ENCODE results near the gene RABAC1.

The RABAC1 gene

GRCh38 chr19:41935760-41936415 lies 23.2 kb downstream of the RABAC1 start:
- no peak overlapping the region for H3K27ac ChIP-seq
- TF ChIP-seq, protein P1, sequence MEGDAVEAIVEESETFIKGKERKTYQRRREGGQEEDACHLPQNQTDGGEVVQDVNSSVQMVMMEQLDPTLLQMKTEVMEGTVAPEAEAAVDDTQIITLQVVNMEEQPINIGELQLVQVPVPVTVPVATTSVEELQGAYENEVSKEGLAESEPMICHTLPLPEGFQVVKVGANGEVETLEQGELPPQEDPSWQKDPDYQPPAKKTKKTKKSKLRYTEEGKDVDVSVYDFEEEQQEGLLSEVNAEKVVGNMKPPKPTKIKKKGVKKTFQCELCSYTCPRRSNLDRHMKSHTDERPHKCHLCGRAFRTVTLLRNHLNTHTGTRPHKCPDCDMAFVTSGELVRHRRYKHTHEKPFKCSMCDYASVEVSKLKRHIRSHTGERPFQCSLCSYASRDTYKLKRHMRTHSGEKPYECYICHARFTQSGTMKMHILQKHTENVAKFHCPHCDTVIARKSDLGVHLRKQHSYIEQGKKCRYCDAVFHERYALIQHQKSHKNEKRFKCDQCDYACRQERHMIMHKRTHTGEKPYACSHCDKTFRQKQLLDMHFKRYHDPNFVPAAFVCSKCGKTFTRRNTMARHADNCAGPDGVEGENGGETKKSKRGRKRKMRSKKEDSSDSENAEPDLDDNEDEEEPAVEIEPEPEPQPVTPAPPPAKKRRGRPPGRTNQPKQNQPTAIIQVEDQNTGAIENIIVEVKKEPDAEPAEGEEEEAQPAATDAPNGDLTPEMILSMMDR (conservative IDR thresholded peaks at IDR 0.05), result no peak

GRCh38 chr19:41934849-41935374 lies 24.2 kb downstream of the RABAC1 start:
- no peak overlapping the region for H3K27ac ChIP-seq
- TF ChIP-seq, protein P1 (conservative IDR thresholded peaks at IDR 0.05), result peak; percentile 96

GRCh38 chr19:41933693-41934426 lies 25.3 kb downstream of the RABAC1 start:
- TF ChIP-seq, protein P1 (conservative IDR thresholded peaks at IDR 0.05), result no peak
- H3K27ac ChIP-seq, result no peak overlapping the region

DNA sequence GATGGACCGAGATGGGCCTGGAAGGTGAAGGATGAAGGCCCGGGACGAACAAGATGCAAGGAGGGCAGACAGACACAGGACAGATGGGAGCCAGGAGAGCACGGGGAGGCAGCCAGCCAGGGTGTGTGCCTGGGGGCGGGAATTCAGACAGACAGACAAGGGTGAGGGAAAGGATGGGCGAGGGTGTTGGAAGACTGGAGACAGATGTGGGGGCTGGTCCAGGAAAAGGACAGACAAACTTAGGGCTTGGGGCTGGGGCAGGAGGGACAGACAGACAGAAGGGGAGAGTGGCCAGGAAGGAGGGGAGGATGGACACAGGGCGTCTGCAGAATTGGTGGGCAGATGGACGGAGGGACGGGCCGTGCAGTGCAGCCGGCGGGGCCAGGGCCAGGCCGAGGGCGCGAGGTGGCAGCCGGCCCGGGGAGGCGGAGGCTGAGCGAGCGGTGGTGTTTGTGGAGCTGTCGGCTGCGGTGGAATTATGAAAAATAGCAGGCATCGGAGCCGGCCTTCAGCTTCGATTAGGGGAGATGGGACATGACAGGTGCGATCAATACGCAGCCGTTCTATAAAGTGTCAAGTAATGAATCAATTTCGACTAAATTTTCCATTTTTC lies 26.3 kb downstream of the RABAC1 start:
- no peak overlapping the region for H3K27ac ChIP-seq
- TF ChIP-seq, protein P1 (conservative IDR thresholded peaks at IDR 0.05), result no peak

DNA sequence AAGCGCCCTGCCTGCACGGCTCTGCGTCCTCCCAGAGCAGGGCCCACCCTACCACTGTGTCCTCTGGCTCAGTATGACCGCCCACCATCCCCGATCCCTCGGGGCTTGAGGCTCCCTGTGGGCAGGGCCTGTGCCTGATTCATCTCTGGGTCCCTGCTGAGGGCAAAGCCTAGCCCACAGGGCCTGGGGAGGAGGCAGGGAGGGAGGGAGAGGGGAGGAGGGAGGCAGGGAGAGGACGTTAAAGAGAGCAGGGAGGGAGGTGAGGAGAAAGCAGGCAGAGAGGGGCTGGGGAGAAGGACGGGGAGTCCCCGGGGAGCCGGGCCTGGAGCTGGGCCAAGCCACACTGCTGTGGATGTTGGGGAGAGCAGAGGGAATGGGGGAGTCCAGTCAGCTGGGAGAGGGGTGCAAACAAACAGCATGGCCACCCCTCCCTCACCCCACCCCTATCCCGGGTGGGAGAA lies 26.8 kb downstream of the RABAC1 start:
- TF ChIP-seq, protein P1 (conservative IDR thresholded peaks at IDR 0.05), result no peak
- H3K27ac ChIP-seq, result no peak overlapping the region

- TF ChIP-seq, protein P1 (conservative IDR thresholded peaks at IDR 0.05), result peak; percentile 20; the same call in 1 of the 2 replicates
- no peak overlapping the region for H3K27ac ChIP-seq
These were observed 28.1 kb downstream of the RABAC1 start for GRCh38 chr19:41930926-41931592.
